Upper lobe of right lung (tissue), 1 donor: Measurements from ENCODE around the gene DMD. TPM values are rescaled to one million over a fixed set of nuclear protein-coding genes. Genes with fewer than 3 reads are reported as not detected.

Source experiments
- ATAC-seq: fragments of 200-7000 bp; cut with Tn5 transposase; one replicate; pipeline ENCODE4 v1.9.1; 2020; ENCODE audit warnings: mild to moderate bottlenecking, moderate library complexity
- DNase-seq: peaks from one replicate; pipeline ENCODE4 v3.0.0-alpha.2; 2020
- H3K27ac ChIP-seq: fragments of 200-600 bp; one replicate; pipeline ENCODE4 v1.8.0; 2022
- H3K27me3 ChIP-seq: fragments of 200-600 bp; one replicate; pipeline ENCODE4 v1.8.0; 2022; ENCODE audit warnings: mild to moderate bottlenecking
- H3K36me3 ChIP-seq: fragments of 200-600 bp; one replicate; pipeline ENCODE4 v1.8.0; 2022
- H3K4me1 ChIP-seq: fragments of 200-600 bp; one replicate; pipeline ENCODE4 v1.8.0; 2022
- H3K4me3 ChIP-seq: fragments of 200-600 bp; one replicate; pipeline ENCODE4 v1.8.0; 2022; ENCODE audit warnings: mild to moderate bottlenecking
- H3K9me3 ChIP-seq: fragments of 200-600 bp; one replicate; pipeline ENCODE4 v1.8.0; 2022
- intact Hi-C: fragments of 100-400 bp; cut with DNase I; formaldehyde crosslinking; loops from one replicate; pipeline ENCODE4 v1.11.0; 2022
- total RNA-seq: library from RNA; stranded (reverse); fragmentation: NEBNext Ultra II Directional; extraction: Animal tissue kit (Norgen Biotek cat#: 25700); gene quantifications from one replicate; pipeline ENCODE4 v1.2.1, GENCODE V29; 2021
- TF ChIP-seq, protein P1 (sequence below): fragments of 200-600 bp; IDR thresholded peaks from one replicate; pipeline ENCODE4 v1.8.0; 2022; ENCODE audit warnings: antibody characterized with exemption
- donor health status: DM: no; HTN: yes; CAD: no; lungs with severe emphysema.

Gene DMD
- total RNA-seq, 1 donor from 2014 or later, result 24.7 TPM

DNA sequence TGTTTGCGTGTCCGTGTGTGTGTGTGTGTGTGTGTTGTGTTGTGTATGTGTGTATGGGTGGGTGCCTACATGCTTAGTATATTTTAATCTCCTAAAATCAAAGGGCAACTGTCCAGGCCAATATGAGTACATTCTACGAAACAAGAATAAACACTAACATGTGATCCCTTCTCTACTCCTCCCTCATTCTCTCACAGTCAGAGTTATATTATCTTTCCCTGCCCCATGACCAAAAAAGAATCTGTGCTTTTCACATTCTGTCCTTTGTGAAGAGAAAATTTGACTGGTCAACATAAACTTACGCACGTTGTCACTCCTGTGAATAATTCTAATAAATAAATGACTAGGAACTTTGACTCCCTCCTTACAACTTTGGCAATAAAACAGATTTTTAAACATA lies 532.9 kb downstream of the DMD start:
- Histone ChIP-seq H3K4me3 (no peak overlapping the region), H3K4me1 (no peaks in the 10 kb centered on the region), H3K27ac (no peak overlapping the region), H3K27me3 (no peaks in the 10 kb centered on the region), H3K36me3 (no peaks in the 10 kb centered on the region), H3K9me3 (no peaks in the 10 kb centered on the region)
- DNase-seq, result no peak
- ATAC-seq, result no peak
- TF ChIP-seq, protein P1, sequence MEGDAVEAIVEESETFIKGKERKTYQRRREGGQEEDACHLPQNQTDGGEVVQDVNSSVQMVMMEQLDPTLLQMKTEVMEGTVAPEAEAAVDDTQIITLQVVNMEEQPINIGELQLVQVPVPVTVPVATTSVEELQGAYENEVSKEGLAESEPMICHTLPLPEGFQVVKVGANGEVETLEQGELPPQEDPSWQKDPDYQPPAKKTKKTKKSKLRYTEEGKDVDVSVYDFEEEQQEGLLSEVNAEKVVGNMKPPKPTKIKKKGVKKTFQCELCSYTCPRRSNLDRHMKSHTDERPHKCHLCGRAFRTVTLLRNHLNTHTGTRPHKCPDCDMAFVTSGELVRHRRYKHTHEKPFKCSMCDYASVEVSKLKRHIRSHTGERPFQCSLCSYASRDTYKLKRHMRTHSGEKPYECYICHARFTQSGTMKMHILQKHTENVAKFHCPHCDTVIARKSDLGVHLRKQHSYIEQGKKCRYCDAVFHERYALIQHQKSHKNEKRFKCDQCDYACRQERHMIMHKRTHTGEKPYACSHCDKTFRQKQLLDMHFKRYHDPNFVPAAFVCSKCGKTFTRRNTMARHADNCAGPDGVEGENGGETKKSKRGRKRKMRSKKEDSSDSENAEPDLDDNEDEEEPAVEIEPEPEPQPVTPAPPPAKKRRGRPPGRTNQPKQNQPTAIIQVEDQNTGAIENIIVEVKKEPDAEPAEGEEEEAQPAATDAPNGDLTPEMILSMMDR, result no peak
- intact Hi-C loops, result no loop called here

DNA sequence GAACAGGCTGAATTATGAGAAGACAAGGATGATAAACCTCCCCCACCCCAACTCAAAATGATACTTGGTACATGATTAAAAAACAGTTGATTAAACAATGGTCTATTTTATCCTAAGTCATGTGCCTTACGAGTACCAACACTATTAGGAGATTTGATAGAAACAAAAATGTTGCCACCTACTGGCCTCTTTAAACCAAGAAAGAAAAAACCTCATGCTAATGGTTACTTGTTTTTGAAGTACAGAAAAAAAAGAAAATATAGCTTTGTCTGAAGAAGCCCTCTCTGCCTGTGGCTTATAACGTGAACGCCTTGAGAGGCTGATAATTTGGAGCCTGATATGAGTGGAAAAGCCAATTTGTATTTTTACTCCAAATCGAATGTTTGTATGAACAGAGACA lies 538.2 kb downstream of the DMD start:
- no peaks in the 10 kb centered on the region for H3K9me3 ChIP-seq
- H3K27me3 ChIP-seq, result no peaks in the 10 kb centered on the region
- no peak overlapping the region for H3K27ac ChIP-seq
- H3K36me3 ChIP-seq, result no peaks in the 10 kb centered on the region
- no peak for ATAC-seq
- TF ChIP-seq, protein P1, result no peak
- intact Hi-C loops, result no loop called here
- no peak for DNase-seq
- H3K4me3 ChIP-seq, result no peak overlapping the region
- H3K4me1 ChIP-seq, result no peaks in the 10 kb centered on the region

DNA sequence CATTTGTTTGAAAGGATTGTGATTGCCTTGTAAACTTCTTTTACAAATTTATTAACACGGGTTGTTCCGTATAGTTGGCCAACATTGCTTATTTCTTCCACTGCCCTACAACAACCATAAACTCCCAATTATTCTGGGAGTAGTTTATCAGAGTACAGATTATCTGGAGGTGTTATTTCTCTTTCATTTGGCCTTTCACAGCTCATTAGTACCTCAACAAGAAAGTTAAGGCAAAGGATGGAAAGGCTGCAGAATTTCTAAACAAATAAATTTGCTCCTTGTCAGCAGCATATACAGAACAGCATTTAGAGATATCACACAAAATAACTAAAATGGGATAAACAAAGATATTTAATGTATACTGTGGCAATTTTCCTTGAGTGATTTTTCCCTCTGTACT lies 548.8 kb downstream of the DMD start:
- TF ChIP-seq, protein P1, result no peak
- intact Hi-C loops, result no loop called here
- Histone ChIP-seq H3K9me3 (no peaks in the 10 kb centered on the region), H3K27ac (no peak overlapping the region), H3K27me3 (no peaks in the 10 kb centered on the region), H3K4me3 (no peak overlapping the region), H3K36me3 (no peaks in the 10 kb centered on the region), H3K4me1 (no peaks in the 10 kb centered on the region)
- DNase-seq (no peak), ATAC-seq (no peak)

DNA sequence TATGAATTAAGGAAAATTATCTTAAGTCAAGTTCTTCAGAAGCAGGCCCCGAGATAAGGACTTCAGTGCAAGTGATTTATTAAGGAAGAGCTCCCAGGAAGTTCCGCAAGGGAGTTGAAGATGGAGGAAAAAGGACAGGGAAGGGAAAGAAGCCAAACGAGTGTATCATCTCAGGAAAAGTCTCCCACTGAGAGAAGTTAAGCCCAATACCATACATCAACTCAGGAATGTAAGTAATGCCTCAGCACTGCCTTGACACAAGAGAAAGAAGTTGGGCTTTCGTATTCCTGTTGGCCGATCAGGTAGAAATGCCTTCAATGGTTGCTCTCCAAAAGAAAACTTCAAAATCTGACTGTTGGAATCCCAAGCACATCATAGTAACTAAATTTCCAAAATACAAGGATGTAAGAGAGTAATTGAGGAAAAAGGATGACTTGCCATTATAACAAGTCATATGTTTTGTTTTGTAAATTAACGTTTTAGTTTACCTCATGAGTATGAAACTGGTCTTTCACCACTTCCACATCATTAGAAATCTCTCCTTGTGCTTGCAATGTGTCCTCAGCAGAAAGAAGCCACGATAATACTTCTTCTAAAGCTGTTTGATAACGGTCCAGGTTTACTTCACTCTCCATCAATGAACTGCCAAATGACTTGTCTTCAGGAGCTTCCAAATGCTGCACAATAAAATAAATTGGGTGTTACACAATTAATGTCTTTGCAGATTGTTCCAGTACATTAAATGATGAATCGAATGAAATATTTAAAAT lies 566.7 kb downstream of the DMD start:
- Histone ChIP-seq H3K4me1 (no peaks in the 10 kb centered on the region), H3K27me3 (no peaks in the 10 kb centered on the region), H3K36me3 (no peaks in the 10 kb centered on the region), H3K9me3 (no peaks in the 10 kb centered on the region), H3K4me3 (no peak overlapping the region), H3K27ac (no peak overlapping the region)
- TF ChIP-seq, protein P1, result no peak
- ATAC-seq (no peak), DNase-seq (no peak)
- intact Hi-C loops, result no loop called here

DNA sequence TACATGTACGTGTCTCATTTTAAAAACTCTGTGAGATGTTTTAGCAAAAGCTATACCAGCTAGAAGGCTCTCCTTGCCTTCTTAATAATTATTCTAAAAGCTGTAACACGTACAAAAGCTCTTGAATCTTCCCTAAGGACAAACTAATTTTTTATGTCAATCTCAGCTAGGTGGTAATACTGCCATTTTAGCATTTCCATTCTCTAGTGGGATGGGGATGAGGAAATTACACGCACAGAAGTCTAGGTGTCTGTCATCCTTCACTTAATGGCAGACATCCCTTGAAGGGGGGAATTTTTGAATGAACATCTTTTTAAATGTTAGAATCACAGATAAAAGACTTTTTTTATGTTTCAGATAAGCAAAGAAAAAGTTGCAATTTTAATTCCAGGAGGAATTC lies 569.1 kb downstream of the DMD start:
- Histone ChIP-seq H3K4me3 (no peak overlapping the region), H3K27me3 (no peaks in the 10 kb centered on the region), H3K9me3 (no peaks in the 10 kb centered on the region), H3K4me1 (no peaks in the 10 kb centered on the region), H3K27ac (no peak overlapping the region), H3K36me3 (no peaks in the 10 kb centered on the region)
- intact Hi-C loops, result no loop called here
- TF ChIP-seq, protein P1, result no peak
- DNase-seq (no peak), ATAC-seq (no peak)

DNA sequence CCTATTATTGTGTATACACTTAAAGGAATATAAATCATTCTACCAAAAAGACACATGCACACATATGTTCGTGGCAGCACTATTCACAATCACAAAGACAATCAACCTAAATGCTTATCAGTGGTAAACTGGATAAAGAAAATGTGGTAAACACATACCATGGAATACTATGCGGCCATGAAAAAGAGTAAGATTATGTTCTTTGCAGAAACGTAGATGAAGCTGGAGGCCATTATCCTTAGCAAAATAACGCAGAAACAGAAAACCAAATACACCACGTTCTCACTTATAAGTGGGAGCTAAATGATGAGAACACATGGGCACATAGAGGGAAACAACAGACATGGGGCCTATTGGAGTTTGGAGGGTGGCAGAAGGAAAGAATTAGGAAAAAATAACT lies 593.2 kb downstream of the DMD start:
- ATAC-seq, result no peak
- H3K36me3 ChIP-seq, result no peaks in the 10 kb centered on the region
- no peak overlapping the region for H3K4me3 ChIP-seq
- H3K27me3 ChIP-seq, result no peaks in the 10 kb centered on the region
- H3K4me1 ChIP-seq, result no peaks in the 10 kb centered on the region
- no peak for DNase-seq
- H3K9me3 ChIP-seq, result no peaks in the 10 kb centered on the region
- H3K27ac ChIP-seq, result no peak overlapping the region
- intact Hi-C loops, result no loop called here
- TF ChIP-seq, protein P1, result no peak
